HUES6 (cell line): ENCODE data around the gene KAT6B.
"Not testable (repeated sequence)": the region's sequence is repeated elsewhere in the genome, so short reads cannot be mapped to it uniquely, and the experiment has no call there.

Source experiments
- H3K27ac ChIP-seq: 2 replicates; pipeline ENCODE4 v1.7.0; 2013; ENCODE audit warnings: low read depth, mild to moderate bottlenecking, low read length, inconsistent platforms
- H3K27me3 ChIP-seq: 2 replicates; pipeline ENCODE4 v1.6.1; 2013; ENCODE audit warnings: low read length; ENCODE audit not compliant: control insufficient read depth, insufficient read depth
- H3K36me3 ChIP-seq: 2 replicates; pipeline ENCODE4 v1.6.1; 2013; ENCODE audit warnings: low read length; ENCODE audit not compliant: control insufficient read depth, insufficient read depth
- H3K4me1 ChIP-seq: 2 replicates; pipeline ENCODE4 v1.6.1; 2013; ENCODE audit warnings: low read length; ENCODE audit not compliant: control insufficient read depth, insufficient read depth
- H3K4me3 ChIP-seq: 2 replicates; pipeline ENCODE4 v1.5.1; 2013; ENCODE audit warnings: low read depth, low read length
- H3K9ac ChIP-seq: one replicate; pipeline ENCODE4 v1.6.1; 2013; ENCODE audit warnings: mild to moderate bottlenecking, low read length
- H3K9me3 ChIP-seq: 2 replicates; pipeline ENCODE4 v1.6.1; 2013; ENCODE audit warnings: low read depth, low read length; ENCODE audit not compliant: control insufficient read depth, insufficient read depth

The KAT6B gene

DNA sequence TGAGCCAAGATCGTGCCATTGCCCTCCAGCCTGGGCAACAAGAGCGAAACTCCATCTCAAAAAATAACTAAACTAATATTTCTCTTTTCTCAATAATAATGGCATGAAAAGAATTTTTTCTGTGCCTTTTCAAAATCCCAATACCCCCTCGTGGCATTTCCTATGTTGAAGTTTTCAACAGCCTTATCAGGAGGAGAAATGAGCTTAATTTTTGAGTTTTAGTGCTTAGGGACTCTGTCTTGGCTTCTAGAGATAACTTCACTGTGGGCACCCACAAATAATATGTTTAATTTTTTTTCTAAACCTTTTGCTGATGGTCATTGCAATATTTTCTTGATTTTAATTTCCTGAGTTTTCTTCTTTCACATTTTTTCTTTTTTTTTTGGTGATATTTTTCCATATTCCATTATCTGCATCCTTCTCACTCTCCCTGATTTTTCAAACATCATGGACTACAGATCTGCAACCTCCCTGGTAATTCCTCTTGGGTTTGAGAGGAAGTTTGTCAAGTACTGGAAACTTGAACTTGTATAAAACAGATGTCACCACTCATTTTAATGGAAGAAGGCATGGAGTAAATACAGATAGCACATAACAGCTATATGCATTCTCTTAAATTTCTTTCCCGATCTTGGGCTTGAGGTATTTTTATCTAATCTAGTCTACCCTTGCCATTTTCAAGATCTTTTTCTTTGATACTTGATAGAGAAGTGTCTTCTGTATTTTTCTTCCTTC is 84.0 kb downstream of the KAT6B start:
- Histone ChIP-seq H3K4me1 (peaks cover 8% of the 10 kb centered on the region; the same call in 1 of the 2 replicates), H3K36me3 (no peaks in the 10 kb centered on the region), H3K27ac (no peak overlapping the region), H3K9me3 (no peaks in the 10 kb centered on the region), H3K9ac (no peak overlapping the region), H3K27me3 (no peaks in the 10 kb centered on the region), H3K4me3 (no peak overlapping the region)

DNA sequence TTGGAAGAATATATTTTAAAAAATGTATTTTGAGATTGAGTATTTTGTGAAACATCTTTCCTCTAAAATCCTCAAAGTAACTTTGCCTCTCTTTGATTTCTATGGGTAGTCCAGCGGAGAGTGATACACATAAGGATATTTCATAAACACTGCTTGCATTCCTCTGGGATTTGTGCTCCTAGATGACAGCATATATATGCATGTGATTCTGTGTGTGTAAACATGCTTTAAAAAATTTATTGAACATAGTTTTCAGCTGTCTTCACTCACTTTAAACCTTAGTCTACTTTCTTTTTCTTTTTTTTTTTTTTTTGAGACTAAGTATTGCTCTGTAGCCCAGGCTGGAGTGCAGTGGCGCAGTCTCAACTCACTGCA is 84.6 kb downstream of the KAT6B start:
- Histone ChIP-seq H3K36me3 (no peaks in the 10 kb centered on the region), H3K9ac (no peak overlapping the region), H3K27me3 (no peaks in the 10 kb centered on the region), H3K4me3 (no peak overlapping the region), H3K9me3 (no peaks in the 10 kb centered on the region), H3K4me1 (peaks cover 8% of the 10 kb centered on the region; the same call in 1 of the 2 replicates), H3K27ac (no peak overlapping the region)

DNA sequence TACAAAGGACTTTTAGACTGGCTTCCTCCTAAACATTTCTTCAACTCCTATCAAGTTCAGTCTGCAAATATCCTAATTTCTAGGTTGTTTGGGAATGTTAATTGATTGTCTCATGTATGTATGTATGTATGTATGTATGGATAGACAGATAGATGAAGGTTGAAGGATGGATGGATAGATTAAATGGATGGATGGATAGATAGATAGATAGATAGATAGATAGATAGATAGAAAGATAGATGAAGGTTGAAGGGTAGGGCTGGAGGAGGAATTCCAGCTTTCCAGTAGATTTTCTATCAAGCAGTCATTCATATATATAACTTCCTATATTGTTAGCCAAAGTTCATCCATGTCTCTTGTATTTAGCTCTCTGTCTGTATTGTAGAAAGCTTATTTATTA is 85.8 kb downstream of the KAT6B start:
- H3K27ac ChIP-seq = no peak overlapping the region
- H3K9ac ChIP-seq = no peak overlapping the region
- no peaks in the 10 kb centered on the region for H3K9me3 ChIP-seq
- H3K4me3 ChIP-seq = no peak overlapping the region
- H3K36me3 ChIP-seq = no peaks in the 10 kb centered on the region
- no peaks in the 10 kb centered on the region for H3K27me3 ChIP-seq
- H3K4me1 ChIP-seq = 0 out of 2 replicates have a peak, but pooled peaks cover under 1% of the 10 kb centered on the region

DNA sequence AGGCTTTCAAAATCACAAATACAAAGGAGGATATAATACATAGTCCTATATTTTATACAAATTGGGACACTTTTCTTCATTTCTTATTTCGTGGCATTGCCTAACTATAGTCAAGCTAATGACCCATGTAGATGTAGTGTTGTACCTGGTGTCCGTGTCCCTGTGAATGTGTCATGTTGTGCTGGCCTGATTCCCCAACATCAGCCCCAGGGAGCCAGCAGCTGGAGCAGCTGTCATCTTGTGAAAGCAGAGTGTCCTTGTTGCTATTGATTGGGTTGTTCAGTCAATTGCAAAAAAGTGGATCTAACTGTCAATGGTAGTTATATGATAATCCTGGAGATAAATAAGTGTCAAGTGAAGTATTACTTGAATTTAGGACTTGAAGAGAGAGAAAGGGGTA is 86.3 kb downstream of the KAT6B start:
- H3K4me1 ChIP-seq = peaks cover 5% of the 10 kb centered on the region; the same call in 1 of the 2 replicates
- no peak overlapping the region for H3K4me3 ChIP-seq
- H3K9me3 ChIP-seq = no peaks in the 10 kb centered on the region
- no peak overlapping the region for H3K9ac ChIP-seq
- no peaks in the 10 kb centered on the region for H3K36me3 ChIP-seq
- H3K27ac ChIP-seq = no peak overlapping the region
- H3K27me3 ChIP-seq = no peaks in the 10 kb centered on the region

DNA sequence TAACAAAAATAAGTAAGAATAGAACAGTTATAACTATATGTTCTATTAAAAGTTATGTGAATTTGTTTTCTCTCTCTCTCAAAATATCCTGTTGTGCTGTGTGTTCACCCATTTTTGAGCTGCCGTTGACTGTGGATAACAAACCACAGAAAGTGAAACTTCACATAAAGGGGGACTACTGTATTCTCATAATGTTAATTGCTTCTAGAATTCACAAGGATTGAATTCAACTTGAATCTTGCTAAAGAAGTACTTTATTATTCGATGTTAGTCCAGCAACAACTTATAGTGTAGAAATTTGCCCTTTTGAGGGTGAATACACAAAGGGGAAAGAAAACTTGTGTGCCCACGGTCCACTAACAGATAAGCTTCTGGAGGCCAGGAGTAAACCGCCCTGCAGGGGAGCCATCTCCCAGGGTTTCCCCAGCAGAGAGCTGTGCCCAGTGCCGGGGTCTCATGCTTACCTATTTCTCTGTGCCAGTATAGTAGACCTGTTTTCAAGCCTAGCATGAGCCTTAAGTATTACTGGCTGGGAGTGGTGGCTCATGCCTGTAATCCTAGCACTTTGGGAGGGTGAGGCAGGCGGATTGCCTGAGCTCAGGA is 87.1 kb downstream of the KAT6B start:
- Histone ChIP-seq H3K36me3 (no peaks in the 10 kb centered on the region), H3K4me3 (no peak overlapping the region), H3K27ac (no peak overlapping the region), H3K9me3 (no peaks in the 10 kb centered on the region), H3K9ac (no peak overlapping the region), H3K4me1 (peaks cover 6% of the 10 kb centered on the region; the same call in 1 of the 2 replicates), H3K27me3 (no peaks in the 10 kb centered on the region)

DNA sequence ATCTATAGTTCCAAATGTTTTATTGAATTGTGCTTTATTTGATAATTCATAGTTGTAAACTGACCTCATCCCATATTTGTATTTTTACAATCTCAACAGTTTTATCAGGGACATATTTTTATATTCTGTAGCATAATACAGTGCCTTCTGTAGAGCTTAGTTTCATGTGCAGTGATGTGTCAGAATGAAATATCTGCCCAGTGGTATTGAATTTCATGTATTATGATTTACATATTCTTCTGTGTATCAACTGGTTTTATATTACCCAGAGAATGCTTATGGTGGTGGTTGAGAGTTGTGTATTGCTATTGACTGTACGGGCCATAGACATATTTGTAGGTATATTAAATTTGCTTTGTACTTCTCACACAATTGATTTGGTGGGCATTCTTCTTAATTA is 89.9 kb downstream of the KAT6B start:
- H3K9me3 ChIP-seq = peaks cover 6% of the 10 kb centered on the region; the same call in 1 of the 2 replicates
- no peak overlapping the region for H3K27ac ChIP-seq
- no peak overlapping the region for H3K4me3 ChIP-seq
- H3K36me3 ChIP-seq = no peaks in the 10 kb centered on the region
- H3K9ac ChIP-seq = no peak overlapping the region
- H3K27me3 ChIP-seq = no peaks in the 10 kb centered on the region
- peaks cover 7% of the 10 kb centered on the region for H3K4me1 ChIP-seq

DNA sequence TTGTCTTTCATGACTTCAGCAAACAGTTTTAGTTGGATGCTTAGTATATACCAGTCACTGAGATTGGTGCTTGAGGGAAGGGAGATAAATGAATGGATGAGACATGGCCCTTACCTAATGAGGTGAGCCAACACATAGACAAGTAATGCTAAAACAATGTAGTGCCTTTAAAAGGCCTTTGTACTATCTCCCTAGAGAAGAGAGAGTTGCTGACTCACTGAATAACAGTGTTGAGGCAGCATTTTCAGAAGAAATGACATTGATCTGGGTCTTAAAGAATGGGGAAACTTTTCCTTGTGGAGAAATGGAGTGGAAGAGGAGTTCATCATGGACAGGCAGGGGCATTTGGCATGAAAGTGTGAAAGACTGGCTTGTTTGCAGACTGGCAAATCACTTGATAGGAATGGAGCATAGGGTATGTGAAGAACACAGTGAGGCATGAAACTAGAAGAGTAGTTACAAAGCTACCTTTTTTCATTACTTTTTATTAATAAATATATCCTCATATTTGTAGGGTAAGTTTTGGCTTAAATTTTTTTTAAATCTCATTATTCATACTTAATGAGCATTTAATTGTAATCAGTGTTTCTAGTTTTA is 91.2 kb downstream of the KAT6B start:
- H3K36me3 ChIP-seq = no peaks in the 10 kb centered on the region
- no peak overlapping the region for H3K27ac ChIP-seq
- H3K9me3 ChIP-seq = peaks cover 6% of the 10 kb centered on the region; the same call in 1 of the 2 replicates
- H3K27me3 ChIP-seq = no peaks in the 10 kb centered on the region
- no peak overlapping the region for H3K4me3 ChIP-seq
- H3K4me1 ChIP-seq = peaks cover 18% of the 10 kb centered on the region
- no peak overlapping the region for H3K9ac ChIP-seq

DNA sequence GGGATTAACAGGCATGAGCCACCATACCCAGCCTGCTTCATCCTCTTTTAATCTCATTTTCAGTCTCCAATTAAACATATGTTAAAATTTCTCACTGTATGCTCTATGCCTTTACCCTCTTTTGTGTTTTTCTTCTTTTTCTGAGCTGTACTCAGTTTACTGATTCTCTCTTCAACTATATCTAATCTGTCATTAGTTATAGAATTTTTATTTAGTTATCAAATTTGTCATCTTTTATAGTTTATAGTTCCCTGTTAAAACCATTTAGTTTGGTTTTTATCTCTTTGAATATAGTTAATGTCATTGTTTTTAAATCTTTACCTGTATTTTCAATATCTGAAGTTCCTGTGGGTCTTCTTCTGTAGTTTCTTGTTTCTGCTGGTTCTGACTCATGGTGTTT is 93.3 kb downstream of the KAT6B start:
- Histone ChIP-seq H3K9me3 (peaks cover 6% of the 10 kb centered on the region; the same call in 1 of the 2 replicates), H3K36me3 (no peaks in the 10 kb centered on the region), H3K27ac (no peak overlapping the region), H3K9ac (no peak overlapping the region), H3K4me3 (no peak overlapping the region), H3K4me1 (peaks cover 37% of the 10 kb centered on the region), H3K27me3 (no peaks in the 10 kb centered on the region)

DNA sequence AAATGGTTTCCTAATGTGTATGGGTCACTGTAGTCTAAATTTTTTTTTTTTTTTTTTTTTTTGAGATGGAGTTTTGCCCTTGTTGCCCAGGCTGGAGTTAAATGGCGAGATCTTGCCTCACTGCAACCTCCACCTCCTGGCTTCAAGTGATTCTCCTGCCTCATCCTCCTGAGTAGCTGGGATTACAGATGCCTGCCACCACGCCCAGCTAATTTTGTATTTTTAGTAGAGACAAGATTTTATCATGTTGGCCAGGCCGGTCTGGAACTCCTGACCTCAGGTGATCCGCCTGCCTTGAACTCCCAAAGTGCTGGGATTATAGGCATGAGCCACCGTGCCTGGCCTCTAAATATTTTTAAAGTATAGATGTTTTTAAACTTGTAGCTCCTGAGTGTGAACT is 94.7 kb downstream of the KAT6B start:
- not testable (repeated sequence) for H3K4me3 ChIP-seq, H3K9ac ChIP-seq, H3K9me3 ChIP-seq, H3K27me3 ChIP-seq, H3K36me3 ChIP-seq, H3K27ac ChIP-seq
- H3K4me1 ChIP-seq = peaks cover 37% of the 10 kb centered on the region

DNA sequence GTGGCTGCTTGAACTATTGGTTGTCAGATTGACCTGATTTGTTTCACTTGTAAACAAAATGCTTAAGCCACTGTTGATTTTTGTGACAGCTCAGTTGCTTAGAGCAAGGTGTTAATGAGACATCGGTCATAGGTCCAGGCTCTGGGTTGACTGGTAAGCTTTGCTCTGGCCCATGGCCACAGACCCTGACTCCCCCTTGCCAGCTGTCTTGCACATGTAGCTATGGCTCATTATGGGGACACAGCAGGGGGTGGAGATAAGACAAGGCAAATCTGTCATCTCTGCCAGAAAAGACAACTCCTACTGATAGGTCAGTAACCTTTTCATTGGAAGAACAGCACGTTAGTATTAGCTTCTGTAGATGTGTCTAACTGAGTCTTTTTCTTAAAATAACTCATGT is 95.3 kb downstream of the KAT6B start:
- Histone ChIP-seq H3K27me3 (no peaks in the 10 kb centered on the region), H3K27ac (no peak overlapping the region), H3K4me1 (peaks cover 37% of the 10 kb centered on the region), H3K9me3 (peaks cover 6% of the 10 kb centered on the region; the same call in 1 of the 2 replicates), H3K36me3 (no peaks in the 10 kb centered on the region), H3K9ac (no peak overlapping the region), H3K4me3 (no peak overlapping the region)

DNA sequence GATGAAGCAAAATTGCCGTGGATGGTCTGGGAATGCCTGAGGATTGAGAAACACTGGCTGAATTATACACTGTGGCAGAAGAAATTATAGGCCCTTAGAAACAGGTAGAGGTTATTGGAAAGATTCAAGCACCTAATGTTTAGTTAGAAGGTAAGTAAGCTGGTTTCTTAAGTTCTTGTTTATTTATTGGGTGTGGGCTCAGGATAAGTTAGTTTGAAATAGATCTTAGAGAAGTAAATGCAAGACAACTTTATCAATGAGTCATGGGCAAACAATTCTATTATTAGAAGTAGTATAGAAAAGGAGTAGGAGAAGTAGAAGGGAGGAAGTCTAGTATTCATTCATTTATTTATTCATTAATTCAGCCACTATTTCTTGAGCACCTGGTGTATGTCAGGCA is 96.5 kb downstream of the KAT6B start:
- no peak overlapping the region for H3K4me3 ChIP-seq
- no peak overlapping the region for H3K9ac ChIP-seq
- no peaks in the 10 kb centered on the region for H3K36me3 ChIP-seq
- H3K27ac ChIP-seq = no peak overlapping the region
- H3K27me3 ChIP-seq = no peaks in the 10 kb centered on the region
- peaks cover 6% of the 10 kb centered on the region; the same call in 1 of the 2 replicates for H3K9me3 ChIP-seq
- peaks cover 34% of the 10 kb centered on the region for H3K4me1 ChIP-seq
